Stomach (tissue), 9 donors: ENCODE measurements around the gene IMPACT. TPM values are rescaled to one million over a fixed set of nuclear protein-coding genes. Genes with fewer than 3 reads are reported as not detected.

Experiments used
- DNase-seq, 2 donors: peaks; one replicate each; pipeline versions ENCODE4 v3.0.0 to v3.0.0-alpha.2; 2013 to 2019
- H3K27ac ChIP-seq, 5 donors: fragments of 200-600 bp in 4 of 5; sonication (generic) in 4 of 5; one replicate each; pipeline ENCODE4 v1.5.1; 2013 to 2019; ENCODE audit warnings: mild to moderate bottlenecking in 1 of 5, moderate library complexity in 1 of 5
- H3K27me3 ChIP-seq, 3 donors: fragments of 200-600 bp; sonication (generic); one replicate each; pipeline ENCODE4 v1.5.1; 2017 to 2019; ENCODE audit warnings: mixed run types in 1 of 3
- H3K36me3 ChIP-seq, 4 donors: fragments of 200-600 bp; sonication (generic); 1 replicate in 3 of 4; 2 replicates in 1 of 4; pipeline ENCODE4 v1.5.1; 2016 to 2019
- H3K4me1 ChIP-seq, 4 donors: fragments of 200-600 bp; sonication (generic); one replicate each; pipeline ENCODE4 v1.5.1; 2016 to 2019
- H3K4me3 ChIP-seq, 4 donors: fragments of 200-600 bp; sonication (generic) in 3 of 4; one replicate each; pipeline ENCODE4 v1.5.1; 2016 to 2019; ENCODE audit warnings: mild to moderate bottlenecking in 1 of 4
- H3K9me3 ChIP-seq, 4 donors: fragments of 200-600 bp; sonication (generic); one replicate each; pipeline ENCODE4 v1.5.1; 2016 to 2019
- CTCF ChIP-seq, 7 experiments: fragments of 450-650 bp in 4 of 7; fragments of 200-600 bp in 3 of 7; sonication (generic) in 3 of 7; IDR thresholded peaks; one replicate each; pipeline ENCODE4 v1.5.1; 2016 to 2019; ENCODE audit warnings: antibody characterized with exemption in 7 of 7, control low read depth in 2 of 7, mild to moderate bottlenecking in 1 of 7
- EP300 ChIP-seq: sonication (generic); formaldehyde crosslinking; IDR thresholded peaks from one replicate; pipeline ENCODE4 v1.6.1; 2017; ENCODE audit warnings: antibody characterized with exemption
- POLR2A ChIP-seq, 4 donors: fragments of 450-650 bp; IDR thresholded peaks; one replicate each; pipeline ENCODE4 v1.6.1; 2016; ENCODE audit warnings: antibody characterized with exemption in 4 of 4, control low read depth in 2 of 4, mild to moderate bottlenecking in 1 of 4, moderate library complexity in 1 of 4
- POLR2AphosphoS5 ChIP-seq, 3 donors: sonication (generic); formaldehyde crosslinking; IDR thresholded peaks; one replicate each; pipeline ENCODE4 v1.6.1; 2016; ENCODE audit warnings: antibody characterized with exemption in 3 of 3
- whole genome bisulfite sequencing, 5 donors: extraction: QIAGEN DNeasy Blood & Tissue Kit in 3 of 5; methylation state at CpG; one replicate each; pipeline versions ENCODE4 v1.1.5 to v1.1.7; 2013 to 2018; 5-methylcytosine and 5-hydroxymethylcytosine counted together
- intact Hi-C: fragments of 100-400 bp; cut with DNase I; formaldehyde crosslinking; loops from one replicate; pipeline ENCODE4 v1.15.1; 2023; ENCODE audit warnings: low total_unique reads
- polyA plus RNA-seq, 3 donors: library from polyadenylated mRNA; stranded (reverse); fragments of 200-250 nt; gene quantifications; one replicate each; pipeline ENCODE4 v1.2.3, GENCODE V29; 2013
- total RNA-seq, 5 donors: library from RNA; depleted of rRNA; stranded (reverse); fragments of >200 nt; gene quantifications; one replicate each; pipeline versions ENCODE4 v1.1.0 to v1.2.3, GENCODE V29; 2014 to 2016
- donor health status: healthy with polysubstance abuse.
- donor health status: Bipolar disorder and iron deficiency.
- donor health status: healthy.

IMPACT gene
- total and polyA plus RNA-seq, 8 donors = 4.6 to 33.0 (median 13.0) TPM

- H3K27me3 ChIP-seq = no peaks in the 10 kb centered on the region
- H3K27ac ChIP-seq = no peak overlapping the region
- H3K4me3 ChIP-seq = no peak overlapping the region
- H3K36me3 ChIP-seq = peaks cover 0 to 14% (median 8%) of the 10 kb centered on the region in 4 donors
- 80 to 85% (median 81%) methylated on average over 4 of the region's 4 CpGs for WGBS, 5 donors
- TF ChIP-seq EP300 = no peak
- no peak for TF ChIP-seq POLR2AphosphoS5 (IDR thresholded peaks at IDR 0.05)
- no peak for TF ChIP-seq POLR2A (IDR thresholded peaks at IDR 0.05)
- no peak for TF ChIP-seq CTCF (IDR thresholded peaks at IDR 0.05)
- H3K9me3 ChIP-seq = no peaks in the 10 kb centered on the region
- DNase-seq = no peak
- no peaks in the 10 kb centered on the region for H3K4me1 ChIP-seq
- intact Hi-C loops = no loop called here
Measured at GRCh38 chr18:24456549-24456948, 30.1 kb downstream of the IMPACT start.

DNA sequence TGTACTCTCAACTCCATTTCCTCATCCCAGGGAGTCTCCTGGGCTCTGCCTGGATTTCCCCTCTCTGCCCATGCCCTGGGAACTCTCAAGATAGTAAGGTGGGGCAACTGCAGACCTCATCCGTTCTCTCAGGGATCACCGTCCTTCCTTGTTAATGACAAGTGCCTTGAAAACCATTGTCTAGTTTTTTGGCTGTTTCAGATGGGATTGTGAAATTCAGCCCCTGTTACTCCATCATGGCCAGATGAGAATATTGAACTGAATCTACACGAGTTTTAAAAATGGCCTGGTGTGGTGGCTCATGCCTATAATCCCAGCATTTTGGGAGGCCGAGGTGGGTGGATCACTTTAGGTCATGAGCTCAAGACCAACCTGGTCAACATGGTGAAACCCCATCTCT is 33.3 kb downstream of the IMPACT start:
- no peak overlapping the region for H3K27ac ChIP-seq
- TF ChIP-seq POLR2AphosphoS5 (IDR thresholded peaks at IDR 0.05) (no peak), CTCF (IDR thresholded peaks at IDR 0.05) (no peak), EP300 (no peak), POLR2A (IDR thresholded peaks at IDR 0.05) (no peak)
- no peaks in the 10 kb centered on the region for H3K9me3 ChIP-seq
- DNase-seq = no peak
- H3K4me3 ChIP-seq = no peak overlapping the region
- intact Hi-C loops = no loop called here
- H3K27me3 ChIP-seq = no peaks in the 10 kb centered on the region
- no peaks in the 10 kb centered on the region for H3K36me3 ChIP-seq
- no peaks in the 10 kb centered on the region for H3K4me1 ChIP-seq
- WGBS, 5 donors = 86 to 93% (median 90%) methylated on average over 4 of the region's 4 CpGs

DNA sequence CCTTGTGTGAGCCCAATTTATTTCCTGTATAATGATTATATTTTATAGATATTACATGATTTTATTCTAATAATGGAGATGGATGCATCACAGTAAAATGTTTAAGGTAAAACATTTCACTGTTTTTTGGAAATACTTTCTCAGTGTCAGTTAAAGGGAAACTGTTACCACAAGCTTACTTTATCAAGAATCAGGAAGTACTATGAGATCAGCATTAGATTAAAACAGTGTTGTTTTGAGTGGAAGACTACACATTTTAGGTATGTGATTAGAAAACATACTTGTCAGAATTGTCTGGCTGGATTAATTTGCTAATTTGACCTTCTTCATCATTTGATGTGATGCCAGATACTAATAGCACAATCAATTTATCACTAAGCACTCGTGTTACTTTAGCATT is 33.9 kb downstream of the IMPACT start, which contains the start of gene HRH4:
Gene HRH4 (plus strand): TSS at position 250 of the 400 bp plus-strand sequence. CDS start 92 bp downstream, at position 342.
- 50 to 72% (median 66%) methylated on average over 1 of the region's 1 CpG for WGBS, 5 donors
- no peak within 1 kb of the TSS for H3K27ac ChIP-seq

DNA sequence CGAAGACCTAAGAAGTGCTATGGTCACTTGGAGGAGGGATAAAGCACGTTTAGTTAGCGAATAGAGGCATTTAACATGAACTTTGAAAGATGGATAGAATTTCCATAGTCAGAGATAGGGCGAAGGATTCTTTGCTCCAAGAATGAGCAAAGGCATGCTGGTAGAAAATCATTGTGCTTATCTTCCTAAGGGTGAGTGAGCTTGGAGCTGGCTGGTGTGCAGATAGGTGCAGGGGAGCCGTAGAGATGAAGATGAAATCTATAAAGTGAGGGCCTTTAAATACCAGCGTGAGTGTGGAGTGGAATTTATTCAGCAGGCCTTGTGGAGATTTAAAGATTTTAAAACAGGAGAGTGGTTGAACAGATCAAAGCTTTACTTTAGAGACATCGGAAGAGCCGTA is 35.5 kb downstream of the IMPACT start:
- H3K36me3 ChIP-seq = no peaks in the 10 kb centered on the region
- no peaks in the 10 kb centered on the region for H3K9me3 ChIP-seq
- H3K4me3 ChIP-seq = no peak overlapping the region
- no peaks in the 10 kb centered on the region for H3K27me3 ChIP-seq
- H3K4me1 ChIP-seq = no peaks in the 10 kb centered on the region
- no peak for DNase-seq
- intact Hi-C loops = no loop called here
- H3K27ac ChIP-seq = no peak overlapping the region
- TF ChIP-seq EP300 (no peak), CTCF (IDR thresholded peaks at IDR 0.05) (no peak), POLR2AphosphoS5 (IDR thresholded peaks at IDR 0.05) (no peak), POLR2A (IDR thresholded peaks at IDR 0.05) (no peak)
- whole genome bisulfite sequencing, 5 donors = 85 to 94% (median 93%) methylated on average over 8 of the region's 8 CpGs

More for the DNA sequence above, 33.9 kb downstream of the IMPACT start, which contains the start of gene HRH4:
- H3K4me3 ChIP-seq = no peak within 1 kb of the TSS
- H3K36me3 ChIP-seq = no peaks in the 10 kb centered on the region
- H3K9me3 ChIP-seq = no peaks in the 10 kb centered on the region
- H3K4me1 ChIP-seq = no peaks in the 10 kb centered on the region
- H3K27me3 ChIP-seq = no peaks in the 10 kb centered on the region
- TF ChIP-seq CTCF (IDR thresholded peaks at IDR 0.05) (no peak), EP300 (no peak), POLR2A (IDR thresholded peaks at IDR 0.05) (no peak), POLR2AphosphoS5 (IDR thresholded peaks at IDR 0.05) (no peak)
- intact Hi-C loops = no loop called here
- DNase-seq = no peak
